SK-N-DZ (cell line): ENCODE data around the gene RIPOR1.

Experiments
- DNase-seq: peaks from one replicate; pipeline ENCODE4 v3.0.0-alpha.2; 2015; ENCODE audit warnings: low spot score

The RIPOR1 gene

GRCh38 chr16:67551091-67551490 lies 22.5 kb downstream of the RIPOR1 start:
- DNase-seq, result no peak

DNA sequence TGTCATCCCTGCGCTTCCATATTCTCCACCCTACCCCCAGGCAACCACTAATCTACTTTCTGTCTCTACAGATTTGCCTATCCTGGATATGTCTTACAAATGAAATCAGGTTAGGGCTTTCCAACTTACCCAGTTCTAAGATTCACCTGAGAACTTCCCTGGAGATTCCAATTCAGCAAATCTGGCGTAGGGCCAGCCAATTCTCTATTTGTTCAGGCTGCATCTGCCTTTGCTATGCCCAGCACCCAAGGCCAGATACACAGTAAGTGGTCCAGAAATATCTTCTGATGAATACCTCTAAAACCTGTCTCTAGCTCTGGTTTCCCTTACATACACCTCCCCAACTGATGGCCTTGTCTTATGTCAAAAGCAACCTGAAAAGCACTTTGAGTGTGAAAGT lies 23.3 kb downstream of the RIPOR1 start:
- no peak for DNase-seq

- no peak for DNase-seq
These were observed 23.8 kb downstream of the RIPOR1 start for GRCh38 chr16:67552476-67552875.

GRCh38 chr16:67555795-67556212 lies 27.2 kb downstream of the RIPOR1 start:
- no peak for DNase-seq

- no peak for DNase-seq
These were observed 30.2 kb downstream of the RIPOR1 start for GRCh38 chr16:67558859-67559258.

DNA sequence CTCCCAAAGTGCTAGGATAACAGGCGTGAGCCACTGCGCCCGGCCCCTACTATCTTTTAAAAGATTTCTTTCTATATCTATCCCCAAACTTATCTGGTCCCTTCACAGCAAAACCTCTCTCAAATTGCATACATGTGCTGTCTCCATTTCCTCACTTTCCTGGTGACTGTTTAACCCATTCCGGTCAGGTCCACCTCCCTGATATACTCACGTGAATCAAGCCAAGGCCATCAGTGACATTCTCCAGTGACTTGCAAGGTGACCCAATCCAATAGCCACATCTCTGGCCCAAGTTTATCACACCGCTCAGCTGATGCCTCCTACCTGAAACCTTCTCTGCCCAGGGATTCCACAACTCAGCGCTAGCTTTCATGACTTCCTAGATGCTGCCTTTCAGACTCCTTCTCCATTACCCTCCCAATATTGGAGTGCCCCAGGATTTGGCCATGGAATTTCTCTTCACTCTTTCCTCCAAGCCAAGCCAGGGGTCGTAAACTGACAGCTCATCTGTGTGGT lies 32.3 kb downstream of the RIPOR1 start:
- no peak for DNase-seq

DNA sequence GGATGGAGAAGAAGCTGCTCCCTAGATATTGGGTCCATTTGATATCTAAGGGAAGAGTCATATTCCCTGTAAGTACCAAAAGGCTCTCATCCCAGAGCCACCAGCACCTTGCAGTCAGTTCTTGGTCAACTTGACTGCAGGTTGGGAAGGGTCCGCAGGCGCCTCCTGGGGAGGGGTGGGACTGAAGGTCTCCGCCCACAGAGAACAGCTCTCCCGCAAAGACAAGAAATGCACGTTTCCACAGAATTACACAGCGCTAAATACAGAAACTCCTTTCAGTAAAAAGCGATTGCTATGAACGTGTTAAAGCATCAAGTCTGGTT lies 32.8 kb downstream of the RIPOR1 start:
- DNase-seq, result no peak

- DNase-seq, result peak; percentile 95
These were observed 33.3 kb downstream of the RIPOR1 start for GRCh38 chr16:67561824-67562525.

DNA sequence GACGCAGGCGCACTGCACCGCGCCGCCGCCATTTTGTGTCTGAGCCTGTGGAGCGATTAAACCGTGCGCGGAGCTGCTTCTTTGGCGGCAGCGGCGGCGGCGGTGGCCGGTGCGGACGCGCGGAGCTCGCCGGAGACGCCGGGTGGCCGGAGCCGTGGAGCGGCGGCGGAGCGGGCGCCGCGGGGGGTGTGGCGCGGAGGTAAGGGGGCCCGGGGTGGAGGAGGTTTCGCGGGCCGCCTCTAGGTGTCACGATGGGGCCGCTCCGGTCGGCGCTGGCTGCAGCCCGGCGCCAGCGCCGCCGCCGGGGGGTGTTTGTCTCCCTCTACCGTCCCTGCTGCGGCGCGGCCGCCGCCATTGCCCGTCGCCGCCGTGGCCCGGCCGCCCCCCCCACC lies 33.9 kb downstream of the RIPOR1 start, which contains the start of gene CTCF:
CTCF (plus strand) TSS at position 1 of the 392 bp plus-strand sequence. CDS start 48,307 bp downstream, outside the sequence.
- peak; percentile 72 for DNase-seq

DNA sequence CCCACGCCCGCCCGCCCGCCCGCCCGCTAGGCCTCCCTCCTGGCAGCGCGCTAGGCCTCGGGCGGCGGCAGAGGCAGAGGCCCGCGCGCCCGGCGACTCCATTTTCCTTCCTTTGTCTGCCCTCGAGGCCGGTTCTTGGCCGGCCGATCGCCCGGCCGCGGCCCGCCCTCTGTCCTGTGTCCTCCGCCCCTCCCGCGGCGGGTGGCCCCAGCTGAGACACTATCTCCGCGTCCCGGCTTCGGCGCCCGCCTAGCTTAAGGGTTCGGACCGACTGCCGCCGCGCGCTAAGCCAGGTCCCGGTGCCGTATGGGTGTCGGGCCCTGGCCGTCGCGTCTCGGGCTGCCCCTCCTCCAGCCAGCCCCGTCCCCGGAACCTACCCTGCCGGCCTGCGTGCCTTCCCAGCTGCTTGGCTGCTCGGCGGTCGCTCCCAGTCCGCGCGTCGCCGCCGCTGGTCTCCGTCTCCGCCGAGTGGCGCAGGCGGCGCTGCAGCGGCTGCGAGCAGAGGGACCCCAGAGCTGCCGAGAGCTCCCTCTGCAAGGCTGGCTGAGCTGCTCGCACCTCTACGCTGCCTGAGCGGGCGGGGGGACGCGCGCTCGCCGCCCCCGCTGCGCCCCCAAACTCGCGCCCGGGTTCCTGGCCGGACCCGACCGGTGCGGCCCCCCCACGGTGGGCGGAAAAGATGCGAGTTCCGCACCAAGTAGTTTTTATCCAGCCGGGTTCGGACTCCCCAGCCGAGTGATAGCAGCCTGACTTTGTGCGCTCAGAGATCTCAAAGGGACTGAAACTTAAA lies 34.5 kb downstream of the RIPOR1 start:
- peak; percentile 68 for DNase-seq

- DNase-seq, result peak; percentile 28
These were observed 35.3 kb downstream of the RIPOR1 start for GRCh38 chr16:67563708-67564468.

DNA sequence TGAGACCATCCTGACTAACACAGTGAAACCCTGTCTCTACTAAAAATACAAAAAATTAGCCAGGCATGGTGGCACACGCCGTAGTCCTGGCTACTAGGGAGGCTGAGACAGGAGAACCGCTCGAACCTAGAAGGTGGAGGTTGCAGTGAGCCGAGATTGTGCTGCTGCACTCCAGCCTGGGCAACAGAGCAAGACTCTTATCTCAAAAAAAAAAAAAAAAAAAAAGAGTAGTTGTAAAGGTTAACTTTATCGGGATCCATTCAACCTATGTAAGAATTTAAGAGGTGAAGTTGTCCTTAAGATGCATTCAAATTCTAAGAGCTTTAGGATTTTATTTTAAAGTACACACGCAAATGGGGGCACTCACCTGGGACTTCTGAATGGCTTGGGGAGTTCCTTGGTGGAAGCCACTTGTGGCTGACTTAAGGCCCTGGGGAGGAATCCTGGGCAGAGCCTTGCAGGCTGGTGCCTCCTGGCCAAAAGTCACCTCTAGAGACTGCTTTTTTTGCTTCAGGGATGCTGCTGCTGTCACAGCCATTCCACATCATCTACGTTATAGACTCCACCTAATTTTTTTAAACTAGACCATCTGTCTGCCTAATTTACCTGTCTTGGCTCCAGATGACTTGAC lies 37.0 kb downstream of the RIPOR1 start:
- no peak for DNase-seq

- no peak for DNase-seq
These were observed 42.8 kb downstream of the RIPOR1 start for GRCh38 chr16:67571464-67571863.

GRCh38 chr16:67571981-67572431 lies 43.4 kb downstream of the RIPOR1 start:
- no peak for DNase-seq

- no peak for DNase-seq
These were observed 51.1 kb downstream of the RIPOR1 start for GRCh38 chr16:67579686-67580085.

DNA sequence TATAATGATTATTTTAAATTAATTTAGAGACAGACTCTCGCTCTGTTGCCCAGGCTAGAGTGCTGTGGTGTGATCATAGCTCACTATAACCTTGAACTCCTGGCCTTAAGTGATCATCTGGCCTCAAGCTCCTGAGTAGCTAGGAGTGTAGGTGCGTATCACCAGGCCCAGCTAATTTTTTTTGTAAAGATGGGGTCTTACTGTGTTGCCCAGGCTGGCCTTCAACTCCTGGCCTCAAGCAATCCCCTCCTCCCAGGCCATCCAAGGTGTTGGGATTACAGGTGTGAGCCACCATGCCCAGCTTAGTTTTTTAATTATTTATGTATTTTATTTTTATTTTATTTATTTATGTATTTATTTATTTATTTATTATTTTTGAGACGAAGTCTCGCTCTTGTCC lies 51.6 kb downstream of the RIPOR1 start:
- DNase-seq, result no peak

GRCh38 chr16:67593288-67593687 lies 64.7 kb downstream of the RIPOR1 start:
- peak; percentile 10 for DNase-seq

GRCh38 chr16:67593701-67594100 lies 65.1 kb downstream of the RIPOR1 start:
- no peak for DNase-seq

- no peak for DNase-seq
These were observed 65.8 kb downstream of the RIPOR1 start for GRCh38 chr16:67594256-67594915.

DNA sequence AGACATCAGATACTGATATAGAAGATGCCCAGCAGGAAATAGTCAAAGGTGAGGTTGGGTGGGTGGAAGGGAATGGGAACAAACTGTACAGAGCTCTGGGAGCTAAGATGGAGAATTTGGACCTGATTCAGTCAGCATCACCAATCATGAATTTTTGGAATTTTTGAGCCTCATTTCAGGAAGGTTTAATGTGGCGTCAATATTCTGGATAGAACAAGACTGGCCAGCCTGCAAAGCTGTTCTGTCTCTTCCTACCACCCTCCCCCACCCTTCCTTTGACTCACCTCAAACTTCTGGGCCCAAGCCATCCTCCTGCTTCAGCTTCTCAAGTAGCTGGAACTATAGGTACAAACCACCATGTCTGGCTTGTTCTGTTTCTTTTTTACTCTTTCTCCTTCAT lies 66.3 kb downstream of the RIPOR1 start:
- no peak for DNase-seq
